Measurements from ENCODE around the gene TEX22. TPM values are rescaled to one million over a fixed set of nuclear protein-coding genes. Genes with fewer than 3 reads are reported as not detected.

The TEX22 gene
- total and polyA plus RNA-seq, 2 donors (not counting 1 experiment from before 2014, with no cell fraction given): 0.05 to 0.33 TPM

DNA sequence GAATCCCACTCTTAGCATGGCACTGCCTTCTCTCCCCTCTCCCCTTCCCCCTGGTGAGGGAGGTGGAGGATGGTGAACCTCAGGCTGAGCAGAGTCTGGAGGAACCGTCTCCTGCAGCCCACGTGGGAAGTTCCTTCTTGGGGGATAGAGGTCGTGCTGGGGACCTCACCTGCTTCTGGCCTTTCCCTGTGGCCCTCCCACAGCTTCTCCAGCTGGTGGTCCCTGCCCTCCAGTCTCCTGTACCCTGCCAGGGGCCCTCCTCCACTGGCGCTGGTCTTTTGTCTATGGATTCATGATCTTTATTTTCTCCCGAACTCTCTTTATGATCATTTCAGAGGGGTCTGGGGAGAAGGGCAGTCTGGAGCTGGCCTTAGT is 12.3 kb downstream of the TEX22 start:
- H4K20me1 ChIP-seq (ENCODE audit: control insufficient read depth, extremely low read depth, insufficient read depth, low read length): no peaks in the 10 kb centered on the region
- no peaks in the 10 kb centered on the region for H3K36me3 ChIP-seq (ENCODE audit: control insufficient read depth, insufficient read depth, low read length)
- no peaks in the 10 kb centered on the region for H3K4me1 ChIP-seq (ENCODE audit: control insufficient read depth, extremely low read depth, insufficient read depth, low read length)
- peaks cover 4% of the 10 kb centered on the region for H3K27me3 ChIP-seq (ENCODE audit: control insufficient read depth, insufficient read depth, low read length)
- no peaks in the 10 kb centered on the region for H3K79me2 ChIP-seq (ENCODE audit: control insufficient read depth, insufficient read depth, low read length)
- H2AFZ ChIP-seq (ENCODE audit: low read length): no peak overlapping the region
- H3K4me3 ChIP-seq (replicated peaks in 1 of 4; ENCODE audit: control extremely low read depth in 1 of 4, insufficient read depth in 1 of 4, low read depth in 3 of 4, low read length in 4 of 4): peak overlapping the region in 1 of 4 experiments; percentile 42
- TF ChIP-seq EZH2 (IDR thresholded peaks at IDR 0.05; ENCODE audit: low read length, missing control alignments): no peak
- TF ChIP-seq, protein P1, sequence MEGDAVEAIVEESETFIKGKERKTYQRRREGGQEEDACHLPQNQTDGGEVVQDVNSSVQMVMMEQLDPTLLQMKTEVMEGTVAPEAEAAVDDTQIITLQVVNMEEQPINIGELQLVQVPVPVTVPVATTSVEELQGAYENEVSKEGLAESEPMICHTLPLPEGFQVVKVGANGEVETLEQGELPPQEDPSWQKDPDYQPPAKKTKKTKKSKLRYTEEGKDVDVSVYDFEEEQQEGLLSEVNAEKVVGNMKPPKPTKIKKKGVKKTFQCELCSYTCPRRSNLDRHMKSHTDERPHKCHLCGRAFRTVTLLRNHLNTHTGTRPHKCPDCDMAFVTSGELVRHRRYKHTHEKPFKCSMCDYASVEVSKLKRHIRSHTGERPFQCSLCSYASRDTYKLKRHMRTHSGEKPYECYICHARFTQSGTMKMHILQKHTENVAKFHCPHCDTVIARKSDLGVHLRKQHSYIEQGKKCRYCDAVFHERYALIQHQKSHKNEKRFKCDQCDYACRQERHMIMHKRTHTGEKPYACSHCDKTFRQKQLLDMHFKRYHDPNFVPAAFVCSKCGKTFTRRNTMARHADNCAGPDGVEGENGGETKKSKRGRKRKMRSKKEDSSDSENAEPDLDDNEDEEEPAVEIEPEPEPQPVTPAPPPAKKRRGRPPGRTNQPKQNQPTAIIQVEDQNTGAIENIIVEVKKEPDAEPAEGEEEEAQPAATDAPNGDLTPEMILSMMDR (conservative IDR thresholded peaks at IDR 0.05 in 1 of 2, IDR thresholded peaks at IDR 0.05 in 1 of 2; ENCODE audit: low read depth in 1 of 2, low read length in 2 of 2): no peak
- H3K4me2 ChIP-seq (ENCODE audit: extremely low read depth, insufficient read depth, low read length): peak overlapping the region; percentile 55
- no peak overlapping the region for H3K9ac ChIP-seq (ENCODE audit: insufficient read depth, low read length)
- H3K9me3 ChIP-seq (ENCODE audit: control insufficient read depth, insufficient read depth, low read depth, low read length): no peaks in the 10 kb centered on the region
- no peak overlapping the region for H3K27ac ChIP-seq (ENCODE audit: insufficient read depth, low read length)
- no peak for DNase-seq (ENCODE audit: low read depth in 2 of 2)

DNA sequence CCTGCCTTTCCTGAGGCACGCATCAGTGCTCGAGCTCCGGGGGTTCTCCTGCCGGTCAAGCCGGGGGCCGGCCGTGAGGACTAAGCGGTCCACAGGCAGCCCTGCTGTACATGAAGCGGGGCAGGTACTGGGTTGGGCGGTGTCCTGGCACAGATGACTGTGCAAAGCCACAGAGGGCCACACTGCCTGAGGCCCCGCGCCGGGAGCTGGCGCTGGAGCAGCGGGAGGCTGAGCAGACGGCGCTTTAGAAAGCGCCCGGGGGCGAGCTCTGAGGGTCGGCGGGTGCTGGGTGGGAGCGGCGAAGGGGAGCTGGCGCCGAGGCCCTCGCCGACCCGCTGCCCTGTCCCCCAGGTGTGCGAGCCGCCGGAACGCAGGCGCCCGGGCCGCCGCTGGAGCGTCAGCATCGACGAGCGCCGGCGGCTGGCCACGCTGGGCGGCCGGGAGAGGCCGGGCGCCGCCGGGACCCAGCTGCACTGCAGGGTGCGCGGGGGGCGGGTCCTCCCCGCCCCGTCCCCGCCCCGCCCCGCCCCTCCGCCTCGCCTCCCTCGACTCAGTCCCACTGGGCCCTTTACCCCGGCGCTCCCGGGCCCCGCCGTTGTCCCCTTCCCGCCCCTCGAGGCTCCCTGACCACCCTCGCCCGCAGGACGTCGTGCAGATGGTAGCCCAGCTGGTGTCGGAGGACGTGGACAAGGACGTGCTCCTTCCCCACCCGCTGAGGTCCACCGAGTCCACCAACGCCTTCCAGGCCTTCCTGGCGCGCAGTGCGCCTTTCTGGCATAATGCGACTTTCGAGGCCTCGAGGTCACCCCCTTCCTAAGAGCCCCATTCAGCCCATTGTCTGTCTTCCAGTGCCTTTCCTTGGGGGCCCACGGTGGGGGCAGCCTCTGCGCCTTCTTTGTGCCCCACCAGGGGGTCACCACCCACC is 12.9 kb downstream of the TEX22 start:
- H2AFZ ChIP-seq (ENCODE audit: low read length): no peak overlapping the region

More for the DNA sequence above, 12.9 kb downstream of the TEX22 start:
- Histone ChIP-seq H3K9me3 (ENCODE audit: control insufficient read depth, insufficient read depth, low read depth, low read length) (no peaks in the 10 kb centered on the region), H3K27me3 (ENCODE audit: control insufficient read depth, insufficient read depth, low read length) (peaks cover 4% of the 10 kb centered on the region), H3K4me2 (ENCODE audit: extremely low read depth, insufficient read depth, low read length) (peak overlapping the region; percentile 55), H3K4me3 (replicated peaks in 1 of 4; ENCODE audit: control extremely low read depth in 1 of 4, insufficient read depth in 1 of 4, low read depth in 3 of 4, low read length in 4 of 4) (peak overlapping the region in 3 of 4 experiments; percentile 16 to 42 (median 18)), H3K9ac (ENCODE audit: insufficient read depth, low read length) (peak overlapping the region; percentile 8), H3K27ac (ENCODE audit: insufficient read depth, low read length) (no peak overlapping the region), H3K36me3 (ENCODE audit: control insufficient read depth, insufficient read depth, low read length) (no peaks in the 10 kb centered on the region), H3K4me1 (ENCODE audit: control insufficient read depth, extremely low read depth, insufficient read depth, low read length) (no peaks in the 10 kb centered on the region), H4K20me1 (ENCODE audit: control insufficient read depth, extremely low read depth, insufficient read depth, low read length) (no peaks in the 10 kb centered on the region), H3K79me2 (ENCODE audit: control insufficient read depth, insufficient read depth, low read length) (no peaks in the 10 kb centered on the region)
- peak; percentile 26 to 44 for DNase-seq (ENCODE audit: low read depth in 2 of 2)
- TF ChIP-seq, protein P1 (conservative IDR thresholded peaks at IDR 0.05 in 1 of 2, IDR thresholded peaks at IDR 0.05 in 1 of 2; ENCODE audit: low read depth in 1 of 2, low read length in 2 of 2): no peak
- peak; percentile 31 for TF ChIP-seq EZH2 (IDR thresholded peaks at IDR 0.05; ENCODE audit: low read length, missing control alignments)

All from fibroblast of lung (primary cell).